GM18909 (cell line): Measurements from ENCODE around the gene DNPH1.
A peak's percentile ranks its signal among the peaks of the same experiment; 100 is the strongest.

Source experiments
- ATAC-seq: cut with Tn5 transposase; IDR thresholded peaks from one replicate; pipeline ENCODE4 v1.9.1; 2021; ENCODE audit warnings: mild to moderate bottlenecking; ENCODE audit not compliant: unreplicated experiment, poor library complexity

The DNPH1 gene

DNA sequence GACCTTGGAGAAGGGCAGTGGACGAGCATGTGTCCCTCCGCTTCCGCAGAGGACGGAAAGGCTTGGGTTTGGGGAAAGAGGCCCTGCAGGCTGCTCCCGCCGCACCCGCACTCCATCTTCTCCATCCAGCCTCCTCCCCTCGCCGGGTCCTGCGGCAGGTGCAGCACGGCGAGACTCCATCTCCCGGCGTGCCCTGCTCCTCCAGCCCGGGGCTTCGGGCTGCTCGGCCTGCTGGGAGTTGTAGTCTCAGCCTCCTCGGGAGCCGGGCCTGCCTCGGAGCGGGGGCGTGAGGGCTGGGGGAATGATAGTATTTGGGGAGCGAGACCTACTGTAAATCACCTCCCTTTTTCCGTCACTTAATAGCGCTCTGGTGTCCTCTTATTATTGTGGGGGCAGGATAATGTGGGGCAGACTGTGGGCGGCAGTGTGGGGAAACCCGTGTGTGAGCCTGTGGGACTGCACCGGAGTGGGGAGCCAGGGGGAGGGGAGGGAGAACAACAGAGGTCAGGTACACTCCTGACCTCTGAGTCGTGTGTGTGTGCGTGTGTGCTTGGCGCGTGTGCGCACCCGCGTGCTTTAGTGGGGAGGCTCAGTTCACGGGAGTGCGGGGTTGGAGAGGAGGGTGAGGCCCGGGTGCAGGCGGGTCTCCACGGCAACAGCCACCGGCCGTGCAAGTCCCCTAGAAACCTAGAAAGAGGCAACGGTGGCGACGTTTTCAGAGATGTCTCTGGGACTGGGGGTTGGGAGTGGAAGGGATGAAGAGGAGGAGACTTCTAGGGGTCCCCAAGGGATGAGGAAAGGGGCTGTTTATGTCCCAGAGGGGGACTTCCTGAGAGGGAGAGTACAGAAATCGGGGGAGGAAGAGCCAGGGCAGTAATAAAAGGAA is 18.1 kb upstream of the DNPH1 start:
- peak; percentile 89 for ATAC-seq

DNA sequence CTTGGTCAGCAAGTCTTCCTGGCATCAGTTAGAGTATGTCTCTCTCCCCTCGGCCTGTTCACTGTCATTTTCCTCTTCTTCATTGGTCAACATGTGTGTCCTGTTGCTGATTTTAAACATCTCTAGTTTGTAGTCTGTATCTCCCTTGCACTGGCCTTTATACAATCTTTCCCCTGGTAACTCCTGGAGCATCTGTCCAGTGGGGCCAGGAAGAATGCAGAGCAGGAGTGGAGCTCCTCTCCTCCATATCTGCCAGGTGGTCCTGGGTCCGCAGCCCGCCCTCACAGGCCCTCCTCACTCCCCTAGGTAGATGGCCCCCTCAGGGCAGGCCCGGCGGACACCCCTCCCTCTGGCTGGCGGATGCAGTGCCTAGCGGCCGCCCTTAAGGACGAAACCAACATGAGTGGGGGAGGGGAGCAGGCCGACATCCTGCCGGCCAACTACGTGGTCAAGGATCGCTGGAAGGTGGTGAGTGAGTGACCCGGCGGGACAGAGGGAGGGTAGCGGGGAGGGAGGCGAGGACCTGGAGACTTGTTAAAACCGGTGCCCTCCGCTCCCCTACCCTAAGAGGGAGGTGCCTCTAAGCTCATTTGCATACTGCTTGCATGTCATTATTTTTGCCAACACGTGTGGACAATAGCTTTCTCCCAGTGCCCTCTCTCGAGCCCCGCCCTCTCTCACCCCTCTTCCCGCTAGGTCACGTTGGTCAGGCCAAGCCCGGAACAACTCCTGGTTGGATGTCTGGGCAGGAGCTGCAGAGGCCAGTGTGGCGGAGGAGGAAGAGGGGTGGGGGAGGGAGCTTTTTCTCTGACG is 17.2 kb upstream of the DNPH1 start:
- peak; percentile 20 for ATAC-seq

DNA sequence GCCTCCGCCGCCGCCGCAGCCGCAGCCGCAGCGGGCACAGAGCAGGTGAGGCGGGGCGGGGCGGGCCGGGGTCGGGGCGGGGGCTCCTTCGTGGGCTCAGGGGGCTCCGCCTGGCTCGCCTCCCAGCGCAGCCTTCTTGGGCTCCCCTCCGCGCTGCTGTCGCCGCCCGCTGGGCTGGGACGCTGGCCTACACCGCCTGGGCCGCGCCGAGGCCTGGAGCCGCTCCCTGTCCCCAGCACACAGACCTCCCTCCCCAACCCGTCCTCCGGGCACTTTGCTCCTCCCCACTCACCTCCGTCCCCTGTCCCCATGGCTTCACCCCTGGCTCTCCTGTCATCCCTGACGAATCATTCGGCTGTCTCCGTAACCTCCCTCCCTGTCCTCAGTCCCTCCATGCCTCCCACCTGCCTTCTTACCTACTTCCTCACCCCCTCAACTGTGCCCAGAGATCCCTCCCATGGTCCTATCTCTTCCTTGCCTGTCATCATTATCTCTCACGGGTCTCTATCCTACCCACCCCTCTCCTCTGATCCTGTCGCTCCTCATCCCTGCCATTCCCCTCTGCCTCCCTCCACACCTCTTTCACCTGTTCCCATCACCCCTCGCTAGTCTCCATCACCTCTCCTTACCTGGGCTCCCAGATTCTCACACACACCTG is 14.5 kb upstream of the DNPH1 start:
- ATAC-seq, result no peak

DNA sequence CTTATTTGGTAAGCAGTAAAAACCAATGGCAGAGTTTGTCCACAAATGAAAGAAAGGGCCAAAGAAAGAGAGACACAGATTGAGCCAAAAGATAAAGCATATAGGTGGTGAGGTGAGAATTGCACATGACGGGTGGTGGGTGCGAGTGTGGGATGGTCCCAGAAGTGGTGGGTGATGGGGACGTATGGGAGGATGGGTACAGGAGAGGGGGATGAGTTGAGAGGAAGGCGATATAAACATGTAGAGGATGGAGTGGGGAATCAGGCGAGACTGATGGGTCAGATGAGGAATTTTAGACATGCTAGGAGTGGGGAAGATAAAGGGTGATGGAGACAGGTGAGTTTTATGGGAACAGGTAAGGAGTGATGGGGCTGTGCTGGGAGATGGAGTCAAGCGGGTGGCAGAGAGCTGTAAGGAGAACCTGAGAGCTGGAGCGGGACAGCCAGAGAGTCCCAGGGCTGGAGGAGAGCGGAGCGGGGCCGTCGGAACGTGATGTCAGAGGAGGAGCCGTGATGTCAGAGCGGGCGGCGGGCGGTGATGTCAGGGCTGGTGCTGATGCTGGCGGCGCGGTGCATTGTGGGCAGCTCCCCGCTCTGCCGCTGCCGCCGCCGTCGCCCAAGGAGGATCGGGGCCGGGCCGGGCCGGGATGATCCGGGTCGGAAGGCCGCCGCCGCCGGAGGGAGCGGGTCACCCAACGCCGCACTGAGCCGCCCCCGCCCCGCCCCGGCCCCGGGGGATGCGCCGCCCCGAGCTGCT is 13.8 kb upstream of the DNPH1 start, which contains the start of gene TTBK1:
TSS of gene TTBK1 (plus strand) at position 574 of the 756 bp plus-strand sequence. CDS start 3,180 bp downstream, outside the sequence.
- ATAC-seq, result no peak

DNA sequence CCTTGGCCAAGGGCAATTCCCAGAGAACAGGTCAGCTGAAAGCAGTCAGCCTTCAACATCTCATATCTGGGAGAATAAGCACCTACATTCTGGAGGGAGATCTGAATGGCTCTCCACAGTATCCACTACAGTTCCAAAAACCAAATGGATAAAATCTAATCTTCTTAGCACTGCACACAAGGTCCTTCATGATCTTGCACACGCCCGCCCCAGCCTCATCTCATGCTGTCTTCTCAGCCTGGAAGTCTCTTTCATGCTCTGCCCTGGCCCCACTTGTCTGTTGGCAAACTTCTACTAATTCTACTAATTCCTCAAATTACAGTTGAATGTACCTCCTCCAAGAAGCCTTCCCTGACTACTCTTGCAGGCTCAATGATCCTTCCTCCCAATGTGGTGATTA is 12.2 kb upstream of the DNPH1 start:
- no peak for ATAC-seq

DNA sequence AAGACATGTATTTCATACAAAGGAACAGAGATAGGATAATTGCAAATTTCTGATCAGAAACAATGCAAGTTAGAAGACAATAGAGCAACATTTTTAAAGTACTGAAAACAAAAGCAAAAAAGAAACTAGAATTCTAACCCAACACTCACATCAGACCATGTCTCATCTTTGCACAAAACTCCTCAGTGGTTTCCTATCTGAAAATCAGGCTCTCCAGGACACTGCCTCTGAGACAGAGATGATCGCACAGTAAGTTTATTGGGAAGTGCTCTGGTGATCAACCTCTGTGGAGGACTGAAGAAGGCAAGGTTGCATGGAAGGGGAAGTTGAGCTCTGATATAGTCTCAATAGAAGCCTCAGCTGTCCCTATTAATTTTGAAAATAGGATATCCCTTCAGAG is 11.7 kb upstream of the DNPH1 start:
- ATAC-seq, result no peak

DNA sequence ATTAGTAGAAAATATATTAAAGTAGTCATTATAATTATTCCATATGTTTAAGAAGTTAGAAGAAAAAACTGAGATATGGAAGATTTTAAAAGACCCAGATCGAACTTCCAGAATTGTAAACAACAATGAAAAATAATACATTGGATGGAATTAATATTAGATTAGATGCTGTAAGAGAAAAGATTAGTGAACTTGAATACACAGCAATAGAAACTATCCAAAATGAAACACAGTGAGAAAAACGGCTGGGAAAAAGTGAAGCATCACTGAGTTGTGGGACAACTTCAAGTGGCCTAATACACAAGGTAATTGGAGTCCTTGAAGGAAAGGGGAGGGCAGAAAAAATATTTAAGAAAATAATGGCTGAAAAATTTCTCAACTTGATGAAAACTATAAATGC is 9.8 kb upstream of the DNPH1 start:
- no peak for ATAC-seq

DNA sequence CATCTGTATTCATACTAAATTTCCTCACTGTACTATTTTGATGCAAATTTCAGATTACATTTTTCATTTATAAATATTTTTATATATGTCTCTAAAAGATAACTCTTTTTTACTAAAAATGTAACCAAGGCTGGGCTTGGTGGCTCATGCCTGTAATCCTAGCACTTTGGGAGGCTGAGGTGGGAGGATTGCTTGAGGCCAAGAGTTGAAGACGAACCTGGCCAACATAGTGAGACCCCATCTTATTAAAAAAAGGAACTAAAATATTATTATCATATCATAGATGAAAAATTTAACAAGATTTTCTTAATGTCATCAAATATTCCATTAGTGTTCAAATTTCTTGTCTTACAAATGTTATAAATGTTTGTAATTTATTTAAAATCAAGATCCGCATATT is 6.6 kb upstream of the DNPH1 start:
- no peak for ATAC-seq

DNA sequence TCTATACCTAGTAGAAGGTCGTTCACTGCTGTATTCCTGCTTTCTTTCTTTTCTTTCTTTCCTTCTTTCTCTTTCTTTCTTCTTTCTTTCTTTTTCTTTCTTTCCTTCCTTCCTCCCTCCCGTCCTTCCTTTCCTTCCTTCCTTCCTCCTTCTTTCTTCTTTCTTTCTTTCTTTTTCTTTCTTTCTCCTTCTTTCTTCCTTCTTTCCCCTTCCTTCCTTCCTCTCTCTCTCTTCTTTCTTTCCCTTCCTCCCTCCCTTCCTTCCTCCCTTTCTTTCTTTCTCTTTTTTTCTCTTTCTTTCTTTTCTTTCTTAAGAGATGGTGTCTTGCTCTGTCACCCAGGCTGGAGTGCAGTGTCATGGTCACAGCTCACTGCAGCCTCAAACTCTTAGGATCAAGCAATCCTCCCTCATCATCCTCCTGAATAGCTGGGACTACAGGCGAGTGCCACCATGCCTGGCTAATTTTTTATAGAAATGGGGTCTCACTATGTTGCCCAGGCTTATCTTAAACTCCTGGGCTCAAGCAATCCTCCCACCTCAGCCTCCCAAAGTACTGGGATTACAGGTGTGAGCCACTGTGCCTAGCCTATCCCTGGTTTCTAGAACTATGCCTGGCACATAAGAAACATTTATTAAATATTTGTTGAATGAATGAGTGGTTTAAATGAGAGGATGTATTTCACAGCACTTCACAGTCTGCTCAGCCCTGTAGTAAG is 2.6 kb upstream of the DNPH1 start:
- ATAC-seq, result no peak

DNA sequence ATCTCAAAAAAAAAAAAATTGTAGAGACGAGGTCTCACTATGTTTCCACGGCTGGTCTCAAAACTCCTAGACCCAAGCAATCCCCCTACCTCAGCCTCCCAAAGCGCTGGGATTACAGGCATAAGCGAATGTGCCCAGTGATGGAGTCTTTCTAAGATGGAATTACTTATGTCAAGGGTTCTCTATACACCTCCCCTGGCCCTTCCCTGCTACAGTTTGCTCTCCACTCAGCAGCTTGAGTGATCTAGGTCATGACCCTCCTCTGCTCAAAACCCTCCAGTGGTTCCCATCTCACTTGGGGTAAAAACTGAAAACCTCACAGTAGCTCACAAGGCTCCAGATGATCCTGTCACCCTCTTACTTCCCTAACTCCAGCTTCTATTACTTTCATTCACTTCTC is 1.8 kb upstream of the DNPH1 start:
- ATAC-seq, result no peak

DNA sequence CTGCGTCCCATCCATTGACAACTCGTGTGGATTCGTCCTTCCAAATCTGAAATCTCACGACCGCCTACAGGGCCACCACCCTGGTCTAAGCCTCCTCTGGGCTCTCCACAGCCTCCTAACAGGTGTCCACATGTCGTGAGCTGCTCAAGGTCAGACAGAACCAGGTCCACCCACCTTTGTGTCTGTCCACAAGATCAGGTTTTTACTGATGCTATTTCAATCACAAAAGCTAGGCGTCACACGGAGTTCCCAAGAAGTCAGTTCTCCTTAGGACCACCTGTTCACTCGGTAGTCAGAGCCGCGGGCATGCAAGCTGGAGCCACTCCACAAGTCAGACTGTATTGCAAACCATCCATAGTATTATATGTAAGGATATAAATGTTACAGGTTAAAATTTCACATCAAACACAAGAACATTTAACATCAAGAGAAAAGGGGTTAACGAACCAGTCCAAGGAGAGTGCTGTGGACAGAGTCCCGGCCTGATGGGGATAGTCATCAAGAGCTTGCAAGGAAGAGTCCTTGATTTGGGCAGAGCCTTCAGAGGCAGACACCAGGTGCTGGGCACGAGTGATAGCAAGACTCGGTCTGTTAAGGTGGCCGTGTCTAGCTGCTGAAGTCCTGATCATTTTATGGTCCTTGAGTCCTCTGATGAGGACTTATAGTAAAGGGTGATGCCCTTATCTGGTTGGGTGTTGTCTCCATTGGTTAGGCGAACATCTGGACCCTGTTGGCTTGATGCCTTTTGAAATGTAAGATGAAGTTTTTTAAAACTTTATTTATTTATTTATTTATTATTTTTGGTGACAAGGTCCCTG is 731 bp upstream of the DNPH1 start:
- ATAC-seq, result no peak

DNA sequence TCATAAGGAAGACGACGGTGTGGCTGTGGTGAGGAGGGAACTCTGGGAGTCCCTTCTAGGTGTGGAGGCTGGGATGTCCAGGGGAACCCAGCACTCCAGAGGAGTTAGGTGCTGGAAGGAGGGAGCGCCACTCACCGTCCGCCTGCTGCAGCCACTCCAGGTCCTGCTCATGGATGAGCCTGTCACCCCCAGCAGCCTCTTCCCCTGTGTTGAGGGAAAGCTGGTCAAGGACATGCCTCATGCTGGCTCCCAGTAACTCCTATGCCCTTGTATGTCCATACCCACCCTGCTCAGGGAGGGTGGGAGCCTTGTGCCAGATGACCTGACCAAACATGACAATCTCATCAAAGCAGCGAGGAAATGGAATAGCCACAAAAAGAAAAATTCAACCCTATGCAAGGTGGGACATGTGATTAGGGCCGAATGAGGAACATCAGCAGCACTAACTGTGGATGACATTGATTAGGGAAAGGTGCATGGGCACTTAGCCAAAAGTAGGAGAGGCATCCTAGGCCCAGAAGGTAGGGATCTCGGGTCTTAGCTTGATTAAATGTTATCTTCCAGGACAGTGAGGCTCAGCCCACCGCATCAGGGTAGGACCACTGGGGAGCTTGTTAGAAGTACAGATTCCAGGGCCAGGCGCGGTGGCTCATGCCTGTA is 3.0 kb downstream of the DNPH1 start:
- no peak for ATAC-seq

DNA sequence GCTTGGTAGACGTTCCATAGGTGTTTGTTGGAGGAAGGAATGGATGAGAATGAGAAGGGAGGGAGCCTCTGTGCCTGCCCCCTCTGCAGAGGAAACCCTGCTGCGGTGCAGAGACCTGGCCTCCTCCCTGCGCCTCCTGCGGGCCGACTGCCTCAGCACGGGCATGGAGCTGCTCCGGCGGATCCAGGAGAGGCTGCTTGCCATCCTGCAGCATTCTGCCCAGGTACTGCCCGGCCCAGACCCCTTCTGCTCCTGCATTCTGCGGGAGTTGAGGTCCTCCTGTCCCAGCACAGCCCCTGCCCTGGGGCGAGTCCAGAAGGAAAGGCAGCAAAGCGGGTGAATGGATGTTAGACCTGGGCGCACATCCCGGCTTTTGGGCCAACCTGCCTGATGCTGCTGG is 6.1 kb downstream of the DNPH1 start:
- ATAC-seq, result no peak

DNA sequence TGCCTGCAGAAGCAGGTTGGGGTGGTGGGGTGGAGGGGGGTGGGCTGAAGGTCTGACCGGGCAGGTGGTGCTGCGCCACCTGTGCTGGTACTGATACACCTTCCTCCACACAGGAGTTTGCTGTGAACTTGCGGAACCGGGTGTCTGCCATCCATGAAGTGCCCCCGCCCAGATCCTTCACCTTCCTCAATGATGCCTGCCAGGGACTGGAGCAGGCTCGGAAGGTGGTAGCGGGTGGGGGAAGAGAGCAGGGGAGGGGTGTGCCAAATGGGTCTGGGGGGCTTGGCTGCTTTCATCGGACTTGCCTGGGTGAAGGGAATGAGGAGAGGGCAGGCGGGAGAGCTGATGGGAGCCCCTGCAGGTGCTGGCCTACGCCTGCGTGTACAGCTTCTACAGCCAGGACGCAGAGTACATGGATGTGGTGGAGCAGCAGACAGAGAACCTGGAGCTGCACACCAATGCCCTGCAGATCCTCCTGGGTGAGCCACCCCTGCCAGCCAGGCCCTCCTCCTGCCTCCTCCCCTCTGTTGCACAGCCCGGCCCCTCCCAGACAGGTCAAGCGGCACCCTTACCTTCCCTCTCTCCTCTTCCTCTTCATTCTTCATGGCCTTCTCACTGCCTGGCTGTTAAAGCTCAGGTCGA is 6.7 kb downstream of the DNPH1 start:
- no peak for ATAC-seq

DNA sequence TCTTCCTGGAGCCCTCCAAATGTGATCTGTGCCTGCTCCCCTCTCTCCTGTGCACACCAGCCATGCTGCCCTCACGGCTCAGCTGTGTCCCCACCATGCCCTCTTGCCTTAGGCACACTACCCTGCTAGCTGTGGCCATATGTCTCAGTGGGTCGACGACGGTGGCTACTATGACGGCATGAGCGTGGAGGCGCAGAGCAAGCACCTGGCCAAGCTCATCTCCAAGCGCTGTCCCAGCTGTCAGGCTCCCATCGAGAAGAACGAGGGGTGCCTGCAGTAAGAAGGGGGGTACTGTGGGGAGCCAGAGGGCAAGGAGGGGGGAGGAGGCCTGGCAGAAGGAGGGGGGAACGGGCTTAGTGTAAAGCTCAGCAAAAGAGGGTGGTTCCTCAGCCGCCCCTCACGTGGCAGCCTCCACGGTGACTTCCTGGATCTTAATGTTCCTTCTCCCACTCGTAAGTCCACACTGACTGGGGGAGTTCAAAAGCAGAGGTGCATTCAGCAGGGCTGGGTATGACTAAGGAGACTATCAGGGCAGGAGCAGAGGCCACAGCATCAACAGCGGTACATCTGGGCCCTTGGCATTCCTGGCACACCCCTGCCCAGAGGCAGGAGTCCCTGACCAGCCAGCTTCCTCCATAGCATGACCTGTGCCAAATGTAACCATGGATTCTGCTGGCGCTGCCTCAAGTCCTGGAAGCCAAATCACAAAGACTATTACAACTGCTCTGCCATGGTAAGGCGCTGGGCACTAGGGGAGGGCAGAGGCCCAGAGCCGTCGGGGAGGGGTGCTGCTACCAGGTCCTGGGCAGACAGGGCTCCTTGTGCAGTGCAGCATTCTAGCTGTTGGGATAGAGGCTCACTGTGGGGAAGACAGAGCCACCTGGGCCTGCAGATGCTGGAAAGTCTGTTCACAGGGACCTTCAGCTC is 8.0 kb downstream of the DNPH1 start:
- no peak for ATAC-seq

DNA sequence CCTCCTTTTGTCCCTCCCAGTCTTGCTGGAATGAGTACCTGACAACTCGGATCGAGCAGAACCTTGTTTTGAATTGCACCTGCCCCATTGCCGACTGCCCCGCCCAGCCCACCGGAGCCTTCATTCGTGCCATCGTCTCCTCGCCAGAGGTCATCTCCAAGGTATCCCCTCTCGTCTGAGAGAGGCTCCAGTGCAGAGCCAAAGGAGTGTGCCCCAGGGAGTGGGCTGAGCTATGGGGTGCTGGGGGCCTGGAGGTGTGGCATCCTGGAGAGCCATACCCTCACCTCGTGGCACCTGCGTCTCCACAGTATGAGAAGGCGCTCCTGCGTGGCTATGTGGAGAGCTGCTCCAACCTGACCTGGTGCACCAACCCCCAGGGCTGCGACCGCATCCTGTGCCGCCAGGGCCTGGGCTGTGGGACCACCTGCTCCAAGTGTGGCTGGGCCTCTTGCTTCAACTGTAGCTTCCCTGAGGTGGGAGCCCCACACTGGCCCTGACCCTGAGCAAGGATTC is 8.8 kb downstream of the DNPH1 start:
- ATAC-seq, result no peak

DNA sequence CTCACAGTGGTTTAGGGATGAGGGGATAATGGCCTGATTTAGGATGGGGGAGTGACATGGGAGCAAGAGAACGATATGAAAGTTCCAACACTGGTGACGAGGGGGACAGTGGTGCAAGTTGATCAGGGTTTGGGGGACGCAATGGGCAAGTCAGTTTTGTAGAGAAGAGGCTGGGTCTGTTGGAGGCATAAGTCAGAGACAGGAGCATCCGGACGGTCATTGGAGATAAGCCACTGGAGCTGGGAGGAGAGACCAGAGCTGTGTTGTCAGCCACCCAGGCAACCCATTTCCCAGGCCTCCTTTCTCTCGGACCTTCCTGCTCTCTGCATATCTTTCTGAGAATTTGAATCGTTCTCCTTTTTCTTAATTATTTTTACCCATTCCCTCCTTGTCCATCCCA is 9.5 kb downstream of the DNPH1 start:
- no peak for ATAC-seq
